K562 (cell line): ENCODE results near the gene ZNF629. TPM values are rescaled to one million over a fixed set of nuclear protein-coding genes. Genes with fewer than 3 reads are reported as not detected.

Source experiments
- CEBPG ChIP-seq, 3 experiments: fragments of 200-800 bp in 1 of 3; sonication (Bioruptor generic) in 1 of 3; sonication (generic) in 1 of 3; formaldehyde crosslinking in 1 of 3; IDR thresholded peaks in 2 of 3; conservative IDR thresholded peaks in 1 of 3; 2 replicates each; pipeline versions ENCODE4 v1.6.1 to v1.8.0; 2016 to 2022; ENCODE audit warnings: missing compliant biosample characterization in 2 of 3, missing genetic modification characterization in 2 of 3, mild to moderate bottlenecking in 1 of 3, missing genetic modification reagents in 1 of 3
- CREM ChIP-seq: IDR thresholded peaks from 2 replicates; pipeline ENCODE4 v1.6.1; 2014; ENCODE audit warnings: antibody characterized with exemption, low read depth
- EHMT2 ChIP-seq: fragments of 450-650 bp; IDR thresholded peaks from 2 replicates; pipeline ENCODE4 v1.6.1; 2018; ENCODE audit warnings: antibody characterized with exemption
- ETV6 ChIP-seq, 3 experiments: fragments of 150-350 bp in 1 of 3; sonication (generic) in 1 of 3; formaldehyde crosslinking in 1 of 3; IDR thresholded peaks; 2 replicates each; pipeline versions ENCODE4 v1.6.1 to v1.8.0; 2014 to 2022; ENCODE audit warnings: borderline replicate concordance in 2 of 3, low read depth in 2 of 3, antibody characterized with exemption in 1 of 3, low read length in 1 of 3, mild to moderate bottlenecking in 1 of 3, missing genetic modification reagents in 1 of 3
- FOXM1 ChIP-seq, 2 experiments: fragments of 450-650 bp in 1 of 2; sonication (generic) in 1 of 2; formaldehyde crosslinking in 1 of 2; IDR thresholded peaks; 2 replicates each; pipeline versions ENCODE4 v1.6.1 to v1.9.0; 2017 to 2022; ENCODE audit warnings: low read depth in 2 of 2, mild to moderate bottlenecking in 2 of 2, missing genetic modification reagents in 1 of 2, moderate library complexity in 1 of 2
- KLF13 ChIP-seq: fragments of 450-650 bp; IDR thresholded peaks from 2 replicates; pipeline ENCODE4 v1.6.1; 2016; ENCODE audit warnings: missing genetic modification characterization, low read depth, mild to moderate bottlenecking, missing compliant biosample characterization, moderate library complexity, borderline replicate concordance
- MTF1 ChIP-seq: fragments of 250-450 bp; sonication (Bioruptor Pico); IDR thresholded peaks from 2 replicates; pipeline ENCODE4 v1.9.0; 2021; ENCODE audit warnings: moderate library complexity, mild to moderate bottlenecking, inconsistent platforms, borderline replicate concordance
- RAD51 ChIP-seq: fragments of 450-650 bp; IDR thresholded peaks from 2 replicates; pipeline ENCODE4 v1.7.1; 2016; ENCODE audit warnings: low read depth, mild to moderate bottlenecking, borderline replicate concordance
- polyA plus RNA-seq, 8 experiments: library from polyadenylated mRNA; depleted of rRNA in 4 of 8; stranded (reverse) in 5 of 8; unstranded in 3 of 8; fragments of >200 nt; fragmentation: Nextera tagmentation in 2 of 8; fragmentation: Illumina TruSeq in 1 of 8; extraction: Ambion mirVana in 2 of 8; extraction: Trizol in 1 of 8; gene quantifications; 2 replicates each; pipeline versions ENCODE4 v1.2.1 to v1.2.3, GENCODE V29; 2011 to 2014; ENCODE audit warnings: inconsistent platforms in 1 of 8, missing spikeins in 1 of 8
- total RNA-seq, 7 experiments: library from RNA; depleted of rRNA in 6 of 7; stranded (reverse); fragments of >200 nt in 6 of 7; fragmentation: Illumina TruSeq in 2 of 7; extraction: Trizol in 2 of 7; gene quantifications; 2 replicates each; pipeline versions ENCODE4 v1.2.1 to v1.2.3, GENCODE V29; 2011 to 2021; ENCODE audit warnings: low replicate concordance in 1 of 7
- TF ChIP-seq, protein P1 (sequence below): sonication (generic); formaldehyde crosslinking; IDR thresholded peaks from 2 replicates; pipeline ENCODE4 v1.8.0; 2023; ENCODE audit warnings: mild to moderate bottlenecking, missing genetic modification reagents
- TF ChIP-seq, protein P2 (sequence below), 2 experiments: fragments of 450-650 bp in 1 of 2; sonication (generic) in 1 of 2; formaldehyde crosslinking in 1 of 2; IDR thresholded peaks in 1 of 2; conservative IDR thresholded peaks in 1 of 2; 2 replicates each; pipeline versions ENCODE4 v1.6.1 to v1.8.1; 2016 to 2023; ENCODE audit warnings: mild to moderate bottlenecking in 2 of 2, moderate library complexity in 2 of 2, inconsistent platforms in 1 of 2, missing genetic modification reagents in 1 of 2

The ZNF629 gene
- total and polyA plus RNA-seq, 9 of the 15 experiments (the other 6 are each of a cell fraction or from before 2014, with no cell fraction given): 0.44 to 18.8 (median 7.4) TPM

DNA sequence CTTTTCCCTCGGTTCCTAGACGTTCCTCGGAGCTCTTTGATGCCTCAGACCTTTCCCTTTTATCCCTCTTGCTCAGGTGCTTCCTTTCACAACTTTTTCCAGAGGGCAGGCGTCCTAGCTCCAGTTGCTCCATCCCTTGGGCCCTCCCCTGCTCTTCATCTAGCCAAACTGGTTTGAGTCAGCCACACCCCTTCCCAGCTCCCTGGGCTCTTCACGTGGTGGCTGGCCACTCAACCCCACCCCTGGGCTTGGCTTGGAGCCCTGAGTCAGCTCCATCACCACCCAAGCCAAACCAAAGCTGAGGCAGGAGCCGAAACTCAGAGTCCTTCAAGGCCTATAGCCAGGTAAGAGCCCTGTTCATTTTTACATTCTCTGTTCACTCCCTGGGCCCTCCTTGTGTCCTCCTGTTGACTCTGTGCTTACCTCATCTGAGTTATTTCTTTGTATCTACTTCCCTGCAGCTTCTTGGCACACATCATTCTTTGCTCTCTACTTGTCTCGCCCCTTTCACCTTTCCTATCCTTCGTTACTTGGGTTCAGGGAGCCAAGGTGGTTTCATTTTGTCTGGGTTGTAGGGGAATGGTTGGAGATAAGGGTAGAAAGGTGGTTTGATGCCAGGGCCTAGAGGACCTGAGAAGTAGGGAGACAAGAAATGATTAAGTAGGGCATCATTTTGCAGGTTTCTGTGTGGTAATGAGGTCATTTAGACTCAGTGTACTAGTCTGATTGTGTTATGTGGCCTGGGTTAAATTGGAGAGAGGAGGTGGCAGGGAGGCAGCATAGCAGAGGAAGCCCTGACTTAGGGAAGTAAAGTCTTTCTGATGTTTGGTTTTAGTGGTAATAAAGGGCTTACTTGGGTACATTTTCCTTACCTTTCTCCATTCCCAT lies 46.4 kb downstream of the ZNF629 start (continued):
- TF ChIP-seq MTF1 (CRISPR knock-in tag): no peak
- 0 out of 2 replicates have a peak, but pooled peaks have one; percentile 6 for TF ChIP-seq RAD51
- TF ChIP-seq ETV6 (IDR thresholded peaks at IDR 0.05; ENCODE audit: borderline replicate concordance in 1 of 2, low read depth in 2 of 2, low read length in 1 of 2): no peak
- no peak for TF ChIP-seq ETV6 (CRISPR knock-in tag; IDR thresholded peaks at IDR 0.05; ENCODE audit: borderline replicate concordance)
- TF ChIP-seq FOXM1 (IDR thresholded peaks at IDR 0.05; ENCODE audit: low read depth): no peak
- no peak for TF ChIP-seq FOXM1 (CRISPR knock-in tag; IDR thresholded peaks at IDR 0.05; ENCODE audit: low read depth)
- TF ChIP-seq EHMT2: no peak
- TF ChIP-seq, protein P1, sequence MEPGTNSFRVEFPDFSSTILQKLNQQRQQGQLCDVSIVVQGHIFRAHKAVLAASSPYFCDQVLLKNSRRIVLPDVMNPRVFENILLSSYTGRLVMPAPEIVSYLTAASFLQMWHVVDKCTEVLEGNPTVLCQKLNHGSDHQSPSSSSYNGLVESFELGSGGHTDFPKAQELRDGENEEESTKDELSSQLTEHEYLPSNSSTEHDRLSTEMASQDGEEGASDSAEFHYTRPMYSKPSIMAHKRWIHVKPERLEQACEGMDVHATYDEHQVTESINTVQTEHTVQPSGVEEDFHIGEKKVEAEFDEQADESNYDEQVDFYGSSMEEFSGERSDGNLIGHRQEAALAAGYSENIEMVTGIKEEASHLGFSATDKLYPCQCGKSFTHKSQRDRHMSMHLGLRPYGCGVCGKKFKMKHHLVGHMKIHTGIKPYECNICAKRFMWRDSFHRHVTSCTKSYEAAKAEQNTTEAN (CRISPR knock-in tag): no peak
- TF ChIP-seq, protein P2, sequence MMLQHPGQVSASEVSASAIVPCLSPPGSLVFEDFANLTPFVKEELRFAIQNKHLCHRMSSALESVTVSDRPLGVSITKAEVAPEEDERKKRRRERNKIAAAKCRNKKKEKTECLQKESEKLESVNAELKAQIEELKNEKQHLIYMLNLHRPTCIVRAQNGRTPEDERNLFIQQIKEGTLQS (IDR thresholded peaks at IDR 0.05): no peak
- TF ChIP-seq, protein P2 (CRISPR knock-in tag; conservative IDR thresholded peaks at IDR 0.05): no peak
- TF ChIP-seq KLF13 (tag): 0 out of 2 replicates have a peak, but pooled peaks have one; percentile 36
- TF ChIP-seq CEBPG (CRISPR knock-in tag; IDR thresholded peaks at IDR 0.05): no peak
- TF ChIP-seq CEBPG (tag; conservative IDR thresholded peaks at IDR 0.05 in 1 of 2, IDR thresholded peaks at IDR 0.05 in 1 of 2): no peak
- no peak for TF ChIP-seq CREM
